Tibial nerve (tissue), 4 donors: ENCODE results near the gene BACH1. TPM values are rescaled to one million over a fixed set of nuclear protein-coding genes. Genes with fewer than 3 reads are reported as not detected.

Experiments used
- DNase-seq, 2 donors: peaks; one replicate each; pipeline ENCODE4 v3.0.0-alpha.2; 2019; ENCODE audit warnings: low spot score in 2 of 2
- H3K27ac ChIP-seq, 4 donors: fragments of 200-600 bp; sonication (generic) in 3 of 4; one replicate each; pipeline ENCODE4 v1.5.1; 2017 to 2019; ENCODE audit warnings: mild to moderate bottlenecking in 1 of 4
- H3K27me3 ChIP-seq, 2 donors: fragments of 200-600 bp; sonication (generic) in 1 of 2; one replicate each; pipeline versions ENCODE4 v1.5.1 to v1.6.0; 2017 to 2019
- H3K36me3 ChIP-seq, 3 donors: fragments of 200-600 bp; sonication (generic); one replicate each; pipeline ENCODE4 v1.5.1; 2018 to 2019
- H3K4me1 ChIP-seq, 4 donors: fragments of 200-600 bp; sonication (generic) in 3 of 4; one replicate each; pipeline ENCODE4 v1.5.1; 2017 to 2019
- H3K4me3 ChIP-seq, 4 donors: fragments of 200-600 bp; sonication (generic) in 3 of 4; one replicate each; pipeline ENCODE4 v1.5.1; 2017 to 2019; ENCODE audit warnings: mild to moderate bottlenecking in 1 of 4, moderate library complexity in 1 of 4
- H3K9me3 ChIP-seq, 4 donors: fragments of 200-600 bp; sonication (generic) in 3 of 4; one replicate each; pipeline ENCODE4 v1.5.1; 2017 to 2019
- EP300 ChIP-seq, 2 donors: sonication (generic); formaldehyde crosslinking; IDR thresholded peaks; one replicate each; pipeline ENCODE4 v1.6.1; 2017; ENCODE audit warnings: antibody characterized with exemption in 2 of 2, mild to moderate bottlenecking in 1 of 2
- POLR2A ChIP-seq, 2 donors: fragments of 450-650 bp; IDR thresholded peaks; one replicate each; pipeline ENCODE4 v1.6.1; 2017; ENCODE audit warnings: antibody characterized with exemption in 2 of 2, mild to moderate bottlenecking in 2 of 2, moderate library complexity in 2 of 2
- WGBS, 2 donors: methylation state at CpG; one replicate each; pipeline ENCODE4 v1.1.5; 2018; 5-methylcytosine and 5-hydroxymethylcytosine counted together
- total RNA-seq, 4 donors: library from RNA; depleted of rRNA; stranded (reverse); fragments of >200 nt; gene quantifications; one replicate each; pipeline ENCODE4 v1.1.0, GENCODE V29; 2016
- TF ChIP-seq, protein P1 (sequence below), 5 experiments: fragments of 200-600 bp in 3 of 5; fragments of 450-650 bp in 2 of 5; sonication (generic) in 3 of 5; IDR thresholded peaks; one replicate each; pipeline ENCODE4 v1.5.1; 2016 to 2019; ENCODE audit warnings: antibody characterized with exemption in 5 of 5, mild to moderate bottlenecking in 3 of 5, moderate library complexity in 2 of 5

BACH1 gene
- total RNA-seq, 4 donors from 2014 or later: 38.0 to 46.5 (median 39.9) TPM

DNA sequence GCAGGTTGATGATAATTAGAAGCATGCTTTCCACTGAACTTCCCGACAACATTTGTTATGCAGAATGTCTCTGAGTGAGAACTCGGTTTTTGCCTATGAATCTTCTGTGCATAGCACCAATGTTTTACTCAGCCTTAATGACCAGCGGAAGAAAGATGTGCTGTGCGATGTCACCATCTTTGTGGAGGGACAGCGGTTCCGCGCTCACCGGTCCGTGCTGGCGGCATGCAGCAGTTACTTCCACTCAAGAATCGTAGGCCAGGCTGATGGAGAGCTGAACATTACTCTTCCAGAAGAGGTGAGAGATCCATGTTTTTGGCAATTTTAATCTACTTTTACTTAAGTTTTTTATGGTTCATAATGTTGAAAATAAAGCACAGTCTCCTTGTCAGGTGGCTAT, 22.5 kb downstream of the BACH1 start:
- Histone ChIP-seq H3K27me3 (no peaks in the 10 kb centered on the region), H3K4me1 (peaks cover 0 to 40% (median 7%) of the 10 kb centered on the region in 4 donors), H3K9me3 (no peaks in the 10 kb centered on the region), H3K27ac (no peak overlapping the region), H3K36me3 (peaks cover 0 to 26% (median 3%) of the 10 kb centered on the region in 3 donors), H3K4me3 (no peak overlapping the region)
- DNase-seq: no peak
- no peak for TF ChIP-seq EP300 (IDR thresholded peaks at IDR 0.05)
- TF ChIP-seq, protein P1, sequence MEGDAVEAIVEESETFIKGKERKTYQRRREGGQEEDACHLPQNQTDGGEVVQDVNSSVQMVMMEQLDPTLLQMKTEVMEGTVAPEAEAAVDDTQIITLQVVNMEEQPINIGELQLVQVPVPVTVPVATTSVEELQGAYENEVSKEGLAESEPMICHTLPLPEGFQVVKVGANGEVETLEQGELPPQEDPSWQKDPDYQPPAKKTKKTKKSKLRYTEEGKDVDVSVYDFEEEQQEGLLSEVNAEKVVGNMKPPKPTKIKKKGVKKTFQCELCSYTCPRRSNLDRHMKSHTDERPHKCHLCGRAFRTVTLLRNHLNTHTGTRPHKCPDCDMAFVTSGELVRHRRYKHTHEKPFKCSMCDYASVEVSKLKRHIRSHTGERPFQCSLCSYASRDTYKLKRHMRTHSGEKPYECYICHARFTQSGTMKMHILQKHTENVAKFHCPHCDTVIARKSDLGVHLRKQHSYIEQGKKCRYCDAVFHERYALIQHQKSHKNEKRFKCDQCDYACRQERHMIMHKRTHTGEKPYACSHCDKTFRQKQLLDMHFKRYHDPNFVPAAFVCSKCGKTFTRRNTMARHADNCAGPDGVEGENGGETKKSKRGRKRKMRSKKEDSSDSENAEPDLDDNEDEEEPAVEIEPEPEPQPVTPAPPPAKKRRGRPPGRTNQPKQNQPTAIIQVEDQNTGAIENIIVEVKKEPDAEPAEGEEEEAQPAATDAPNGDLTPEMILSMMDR (IDR thresholded peaks at IDR 0.05): no peak
- TF ChIP-seq POLR2A (IDR thresholded peaks at IDR 0.05): no peak
- 97 to 98% methylated on average over 11 of the region's 11 CpGs for WGBS, 2 donors

DNA sequence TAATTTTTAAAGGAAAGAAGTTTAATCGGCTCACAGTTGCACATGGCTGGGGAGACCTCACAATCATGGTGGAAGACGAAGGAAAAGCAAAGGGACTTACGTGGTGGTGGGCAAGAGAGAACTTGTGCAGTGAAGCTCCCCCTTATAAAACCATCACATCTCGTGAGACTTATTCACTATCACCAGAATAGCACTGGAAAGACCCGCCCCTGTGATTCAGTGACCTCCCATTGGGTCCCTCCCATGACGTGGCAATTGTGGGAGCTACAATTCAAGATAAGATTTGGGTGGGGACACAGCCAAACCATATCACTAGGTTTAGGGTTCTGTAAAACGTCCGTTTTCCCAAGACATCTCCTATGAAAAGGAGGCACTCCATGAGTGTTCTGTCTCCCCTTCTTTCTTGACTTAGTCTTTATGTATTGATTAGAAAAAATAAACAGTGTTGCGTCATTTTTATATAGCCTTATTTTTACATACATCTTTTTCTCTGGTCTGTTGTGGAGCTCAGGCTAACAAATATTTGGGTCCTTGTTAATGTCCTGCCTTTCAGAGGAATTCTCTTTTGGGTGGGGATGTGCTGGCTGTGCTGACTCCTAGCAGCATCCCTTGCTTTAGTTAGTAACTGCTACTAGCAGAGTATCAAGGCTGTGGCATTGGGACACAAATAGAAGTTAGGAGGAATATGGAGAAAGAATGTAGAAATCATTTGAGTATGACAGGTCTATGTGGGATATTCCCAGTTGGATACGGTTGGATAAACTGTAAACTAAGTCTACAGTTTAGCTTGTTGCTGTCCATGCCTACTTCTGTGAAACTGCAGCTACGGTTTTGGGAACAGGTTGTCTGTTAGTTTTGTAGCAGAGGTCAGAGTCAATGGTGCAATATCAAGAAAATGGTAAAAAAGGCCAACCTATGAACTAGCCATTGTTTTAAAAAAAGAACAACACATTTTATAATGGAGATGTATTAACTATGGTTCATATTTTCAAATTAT, 23.5 kb downstream of the BACH1 start:
- DNase-seq: no peak
- H3K27ac ChIP-seq: no peak overlapping the region
- H3K4me3 ChIP-seq: no peak overlapping the region
- peaks cover 0 to 36% (median 3%) of the 10 kb centered on the region in 3 donors for H3K36me3 ChIP-seq
- 88 to 92% methylated on average over 11 of the region's 11 CpGs for WGBS, 2 donors
- H3K4me1 ChIP-seq: peaks cover 0 to 33% (median 7%) of the 10 kb centered on the region in 4 donors
- no peaks in the 10 kb centered on the region for H3K9me3 ChIP-seq
- TF ChIP-seq, protein P1 (IDR thresholded peaks at IDR 0.05): no peak
- TF ChIP-seq POLR2A (IDR thresholded peaks at IDR 0.05) (no peak), EP300 (IDR thresholded peaks at IDR 0.05) (no peak)
- H3K27me3 ChIP-seq: no peaks in the 10 kb centered on the region

- no peak overlapping the region for H3K27ac ChIP-seq
- no peaks in the 10 kb centered on the region for H3K27me3 ChIP-seq
- no peak overlapping the region for H3K4me3 ChIP-seq
- H3K9me3 ChIP-seq: no peaks in the 10 kb centered on the region
- 90 to 91% methylated on average over 6 of the region's 6 CpGs for WGBS, 2 donors
- peaks cover 0 to 23% (median 5%) of the 10 kb centered on the region in 4 donors for H3K4me1 ChIP-seq
- peaks cover 0 to 43% (median 3%) of the 10 kb centered on the region in 3 donors for H3K36me3 ChIP-seq
- no peak for DNase-seq
- TF ChIP-seq EP300 (IDR thresholded peaks at IDR 0.05) (no peak), POLR2A (IDR thresholded peaks at IDR 0.05) (no peak)
- TF ChIP-seq, protein P1 (IDR thresholded peaks at IDR 0.05): no peak
Observed at GRCh38 chr21:29323189-29323588, 24.5 kb downstream of the BACH1 start.

DNA sequence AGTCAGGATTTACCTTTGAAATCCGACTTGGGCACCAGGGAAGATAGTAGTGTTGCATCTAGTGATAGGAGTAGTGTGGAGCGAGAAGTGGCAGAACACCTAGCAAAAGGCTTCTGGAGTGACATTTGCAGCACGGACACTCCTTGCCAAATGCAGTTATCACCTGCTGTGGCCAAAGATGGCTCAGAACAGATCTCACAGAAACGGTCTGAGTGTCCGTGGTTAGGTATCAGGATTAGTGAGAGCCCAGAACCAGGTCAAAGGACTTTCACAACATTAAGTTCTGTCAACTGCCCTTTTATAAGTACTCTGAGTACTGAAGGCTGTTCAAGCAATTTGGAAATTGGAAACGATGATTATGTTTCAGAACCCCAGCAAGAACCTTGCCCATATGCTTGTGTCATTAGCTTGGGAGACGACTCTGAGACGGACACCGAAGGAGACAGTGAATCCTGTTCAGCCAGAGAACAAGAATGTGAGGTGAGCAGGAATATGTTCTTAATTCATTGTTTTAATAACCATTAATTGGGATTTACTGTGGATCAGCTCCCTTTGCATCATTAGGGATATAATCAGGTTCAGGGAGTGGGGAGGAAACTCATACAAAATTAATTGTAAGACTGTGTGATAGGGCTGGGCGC, 28.3 kb downstream of the BACH1 start:
- Histone ChIP-seq H3K9me3 (no peaks in the 10 kb centered on the region), H3K4me3 (no peak overlapping the region), H3K36me3 (peaks cover 0 to 52% (median under 1%) of the 10 kb centered on the region in 3 donors), H3K4me1 (peaks cover 0 to 4% (median 2%) of the 10 kb centered on the region in 4 donors), H3K27me3 (no peaks in the 10 kb centered on the region), H3K27ac (no peak overlapping the region)
- 91 to 93% methylated on average over 10 of the region's 10 CpGs for WGBS, 2 donors
- DNase-seq: no peak
- TF ChIP-seq POLR2A (IDR thresholded peaks at IDR 0.05) (no peak), EP300 (IDR thresholded peaks at IDR 0.05) (no peak)
- TF ChIP-seq, protein P1 (IDR thresholded peaks at IDR 0.05): no peak
